Measurements from ENCODE around the gene NUBP2.

- no peak for TF ChIP-seq CTCF (IDR thresholded peaks at IDR 0.05)
- TF ChIP-seq POLR2AphosphoS5 (IDR thresholded peaks at IDR 0.05): no peak
These were observed 8.3 kb upstream of the NUBP2 start for GRCh38 chr16:1774448-1774780.

Measured in breast epithelium (tissue), 3 donors.